Activated CD4-positive, alpha-beta memory T cell treated with anti-CD3 and anti-CD28 coated beads, Interleukin-2, amount 10 ng/mL, durations not matched to agents 7 days and 5 days (primary cell): Measurements from ENCODE around the gene NAP1L4. TPM values are rescaled to one million over a fixed set of nuclear protein-coding genes. Genes with fewer than 3 reads are reported as not detected.

ENCODE experiments used
- CTCF ChIA-PET: fragments of 350-600 bp; sonication (Branson Sonifier 250); formaldehyde crosslinking; loops from one replicate; lab custom pipeline; 2021; ENCODE audit warnings: antibody characterized with exemption, inconsistent platforms; lab: Charles Lee
- POLR2A ChIA-PET: fragments of 350-600 bp; sonication (Branson Sonifier 250); formaldehyde crosslinking; loops from one replicate; lab custom pipeline; 2021; ENCODE audit warnings: antibody characterized with exemption; lab: Charles Lee
- DNase-seq: peaks from one replicate; pipeline ENCODE4 v3.0.0-alpha.2; 2020
- H3K27ac Mint-ChIP-seq: one replicate; pipeline ENCODE4 v1.8.0; 2021; ENCODE audit warnings: mild to moderate bottlenecking, mixed read lengths
- H3K27me3 Mint-ChIP-seq: one replicate; pipeline ENCODE4 v1.8.0; 2021; ENCODE audit warnings: mixed read lengths
- H3K36me3 Mint-ChIP-seq: one replicate; pipeline ENCODE4 v1.8.0; 2021; ENCODE audit warnings: low read depth, mixed read lengths
- H3K4me1 Mint-ChIP-seq: one replicate; pipeline ENCODE4 v1.8.0; 2021; ENCODE audit warnings: mixed read lengths
- H3K4me3 Mint-ChIP-seq: one replicate; pipeline ENCODE4 v1.8.0; 2021; ENCODE audit warnings: mild to moderate bottlenecking, mixed read lengths
- H3K9me3 Mint-ChIP-seq: one replicate; pipeline ENCODE4 v1.8.0; 2021; ENCODE audit warnings: mixed read lengths
- total RNA-seq, 2 experiments: library from RNA; stranded (reverse); gene quantifications; one replicate each; pipeline ENCODE4 v1.2.3, GENCODE V29; 2021

NAP1L4 gene
- total RNA-seq, 2 experiments from 2014 or later = 299 to 314 TPM

- Mint-ChIP-seq H3K27ac (peak overlapping the region; percentile 38), H3K36me3 (peaks cover 71% of the 10 kb centered on the region), H3K4me3 (no peak overlapping the region), H3K4me1 (peaks cover 37% of the 10 kb centered on the region), H3K9me3 (no peaks in the 10 kb centered on the region), H3K27me3 (no peaks in the 10 kb centered on the region)
- POLR2A ChIA-PET = interaction anchor here (0.6 to 3.2 kb wide), 10 partner anchors 11 to 62 kb away, joined by 3 to 23 read pairs (median 6); partner anchors contain the start of gene NAP1L4
- peak; percentile 53 for DNase-seq
- CTCF ChIA-PET = interaction anchor here (0.6 to 4.3 kb wide), 18 partner anchors 9 to 498 kb away, joined by 3 to 50 read pairs (median 6); partner anchors contain the start of gene NAP1L4
Measured at GRCh38 chr11:2975594-2975993, 16.5 kb downstream of the NAP1L4 start.

GRCh38 chr11:2974272-2974671 lies 17.9 kb downstream of the NAP1L4 start:
- no peak for DNase-seq
- CTCF ChIA-PET = interaction anchor here (0.7 to 4.3 kb wide), 12 partner anchors 11 to 821 kb away, joined by 3 to 50 read pairs (median 9); no protein-coding TSS in a partner anchor
- POLR2A ChIA-PET = interaction anchor here (1.2 to 3.2 kb wide), 5 partner anchors 9 to 40 kb away, joined by 3 to 23 read pairs (median 8); no protein-coding TSS in a partner anchor
- H3K4me3 Mint-ChIP-seq = no peak overlapping the region
- H3K4me1 Mint-ChIP-seq = peaks cover 35% of the 10 kb centered on the region
- H3K27ac Mint-ChIP-seq = peak overlapping the region; percentile 23
- H3K9me3 Mint-ChIP-seq = no peaks in the 10 kb centered on the region
- H3K27me3 Mint-ChIP-seq = no peaks in the 10 kb centered on the region
- peaks cover 82% of the 10 kb centered on the region for H3K36me3 Mint-ChIP-seq

- DNase-seq = no peak
- Mint-ChIP-seq H3K36me3 (peaks cover 89% of the 10 kb centered on the region), H3K4me1 (peaks cover 23% of the 10 kb centered on the region), H3K9me3 (no peaks in the 10 kb centered on the region), H3K4me3 (no peak overlapping the region), H3K27ac (no peak overlapping the region), H3K27me3 (no peaks in the 10 kb centered on the region)
- ChIA-PET CTCF (interaction anchor here (1.0 kb wide), 1 partner anchor 123 kb away, joined by 3 read pairs; no protein-coding TSS in a partner anchor), POLR2A (interaction anchor here (0.8 to 2.9 kb wide), 6 partner anchors 9 to 29 kb away, joined by 3 to 10 read pairs (median 4); partner anchors contain the start of gene NAP1L4)
Measured at GRCh38 chr11:2968341-2968900, 23.7 kb downstream of the NAP1L4 start.

- H3K4me3 Mint-ChIP-seq = no peak overlapping the region
- POLR2A ChIA-PET = interaction anchor here (1.1 to 1.2 kb wide), 2 partner anchors 9 kb away, joined by 3 to 4 read pairs; no protein-coding TSS in a partner anchor
- peaks cover 34% of the 10 kb centered on the region for H3K4me1 Mint-ChIP-seq
- no peak overlapping the region for H3K27ac Mint-ChIP-seq
- CTCF ChIA-PET = no interaction called here
- no peaks in the 10 kb centered on the region for H3K27me3 Mint-ChIP-seq
- H3K9me3 Mint-ChIP-seq = no peaks in the 10 kb centered on the region
- H3K36me3 Mint-ChIP-seq = peaks cover 93% of the 10 kb centered on the region
- no peak for DNase-seq
Measured at GRCh38 chr11:2964782-2965181, 27.3 kb downstream of the NAP1L4 start.

GRCh38 chr11:2963761-2964160 lies 28.4 kb downstream of the NAP1L4 start:
- no peaks in the 10 kb centered on the region for H3K9me3 Mint-ChIP-seq
- no peak overlapping the region for H3K4me3 Mint-ChIP-seq
- CTCF ChIA-PET = interaction anchor here (0.6 to 1.2 kb wide), 2 partner anchors 11 to 74 kb away, joined by 3 read pairs; no protein-coding TSS in a partner anchor
- H3K4me1 Mint-ChIP-seq = peaks cover 34% of the 10 kb centered on the region
- no peak overlapping the region for H3K27ac Mint-ChIP-seq
- POLR2A ChIA-PET = interaction anchor here (2.1 kb wide), 1 partner anchor 11 kb away, joined by 7 read pairs; no protein-coding TSS in a partner anchor
- no peaks in the 10 kb centered on the region for H3K27me3 Mint-ChIP-seq
- H3K36me3 Mint-ChIP-seq = peaks cover 95% of the 10 kb centered on the region
- no peak for DNase-seq

GRCh38 chr11:2963112-2963754 lies 28.9 kb downstream of the NAP1L4 start:
- Mint-ChIP-seq H3K4me3 (no peak overlapping the region), H3K9me3 (no peaks in the 10 kb centered on the region), H3K27ac (peak overlapping the region; percentile 29), H3K36me3 (peaks cover 95% of the 10 kb centered on the region), H3K27me3 (no peaks in the 10 kb centered on the region), H3K4me1 (peaks cover 34% of the 10 kb centered on the region)
- CTCF ChIA-PET = interaction anchor here (0.6 to 1.2 kb wide), 3 partner anchors 12 to 74 kb away, joined by 3 read pairs; no protein-coding TSS in a partner anchor
- POLR2A ChIA-PET = interaction anchor here (2.1 kb wide), 1 partner anchor 10 kb away, joined by 7 read pairs; no protein-coding TSS in a partner anchor
- no peak for DNase-seq

GRCh38 chr11:2961080-2961479 lies 31.0 kb downstream of the NAP1L4 start:
- Mint-ChIP-seq H3K9me3 (no peaks in the 10 kb centered on the region), H3K36me3 (peaks cover 96% of the 10 kb centered on the region), H3K27ac (peak overlapping the region; percentile 52), H3K4me1 (peaks cover 29% of the 10 kb centered on the region), H3K4me3 (no peak overlapping the region), H3K27me3 (no peaks in the 10 kb centered on the region)
- no peak for DNase-seq
- POLR2A ChIA-PET = interaction anchor here (2.2 to 2.8 kb wide), 2 partner anchors 11 to 14 kb away, joined by 6 to 10 read pairs; no protein-coding TSS in a partner anchor
- CTCF ChIA-PET = interaction anchor here (0.7 kb wide), 1 partner anchor 14 kb away, joined by 3 read pairs; no protein-coding TSS in a partner anchor

- H3K4me3 Mint-ChIP-seq = no peak overlapping the region
- ChIA-PET CTCF (interaction anchor here (1.0 kb wide), 1 partner anchor 14 kb away, joined by 3 read pairs; no protein-coding TSS in a partner anchor), POLR2A (interaction anchor here (0.7 to 2.8 kb wide), 3 partner anchors 8 to 18 kb away, joined by 3 to 10 read pairs (median 3); no protein-coding TSS in a partner anchor)
- no peak for DNase-seq
- H3K9me3 Mint-ChIP-seq = no peaks in the 10 kb centered on the region
- peaks cover 32% of the 10 kb centered on the region for H3K4me1 Mint-ChIP-seq
- H3K36me3 Mint-ChIP-seq = peaks cover 95% of the 10 kb centered on the region
- H3K27ac Mint-ChIP-seq = no peak overlapping the region
- no peaks in the 10 kb centered on the region for H3K27me3 Mint-ChIP-seq
Measured at GRCh38 chr11:2960139-2960538, 32.0 kb downstream of the NAP1L4 start.

GRCh38 chr11:2958251-2958650 lies 33.9 kb downstream of the NAP1L4 start:
- peaks cover 26% of the 10 kb centered on the region for H3K4me1 Mint-ChIP-seq
- peaks cover 94% of the 10 kb centered on the region for H3K36me3 Mint-ChIP-seq
- no peaks in the 10 kb centered on the region for H3K27me3 Mint-ChIP-seq
- POLR2A ChIA-PET = interaction anchor here (1.1 to 1.2 kb wide), 2 partner anchors 17 to 31 kb away, joined by 3 read pairs; no protein-coding TSS in a partner anchor
- H3K4me3 Mint-ChIP-seq = no peak overlapping the region
- no peak for DNase-seq
- H3K9me3 Mint-ChIP-seq = no peaks in the 10 kb centered on the region
- H3K27ac Mint-ChIP-seq = no peak overlapping the region
- CTCF ChIA-PET = no interaction called here

- Mint-ChIP-seq H3K36me3 (peaks cover 94% of the 10 kb centered on the region), H3K4me3 (no peak overlapping the region)
- CTCF ChIA-PET = interaction anchor here (1.5 to 2.7 kb wide), 3 partner anchors 19 to 81 kb away, joined by 5 to 14 read pairs (median 7); partner anchors contain the start of gene PHLDA2
Measured at GRCh38 chr11:2955906-2956476, 36.1 kb downstream of the NAP1L4 start.

GRCh38 chr11:2954263-2954662 lies 37.9 kb downstream of the NAP1L4 start:
- H3K4me3 Mint-ChIP-seq = no peak overlapping the region
- H3K4me1 Mint-ChIP-seq = peaks cover 48% of the 10 kb centered on the region
- CTCF ChIA-PET = interaction anchor here (1.5 to 2.1 kb wide), 2 partner anchors 21 to 61 kb away, joined by 3 to 14 read pairs; no protein-coding TSS in a partner anchor
- POLR2A ChIA-PET = interaction anchor here (1.0 to 3.7 kb wide), 5 partner anchors 9 to 28 kb away, joined by 4 to 17 read pairs (median 7); no protein-coding TSS in a partner anchor
- H3K36me3 Mint-ChIP-seq = peaks cover 94% of the 10 kb centered on the region
- no peaks in the 10 kb centered on the region for H3K27me3 Mint-ChIP-seq
- no peaks in the 10 kb centered on the region for H3K9me3 Mint-ChIP-seq
- DNase-seq = no peak
- no peak overlapping the region for H3K27ac Mint-ChIP-seq

More at GRCh38 chr11:2955906-2956476, 36.1 kb downstream of the NAP1L4 start:
- Mint-ChIP-seq H3K4me1 (peaks cover 38% of the 10 kb centered on the region), H3K27me3 (no peaks in the 10 kb centered on the region), H3K27ac (peak overlapping the region; percentile 54), H3K9me3 (no peaks in the 10 kb centered on the region)
- POLR2A ChIA-PET = interaction anchor here (1.1 to 1.4 kb wide), 5 partner anchors 9 to 36 kb away, joined by 3 to 4 read pairs (median 4); partner anchors contain the start of gene NAP1L4
- no peak for DNase-seq

- Mint-ChIP-seq H3K9me3 (no peaks in the 10 kb centered on the region), H3K27me3 (no peaks in the 10 kb centered on the region), H3K4me1 (peaks cover 62% of the 10 kb centered on the region), H3K27ac (peak overlapping the region; percentile 72), H3K4me3 (no peak overlapping the region), H3K36me3 (peaks cover 95% of the 10 kb centered on the region)
- no peak for DNase-seq
- ChIA-PET POLR2A (interaction anchor here (0.8 to 3.7 kb wide), 7 partner anchors 9 to 70 kb away, joined by 3 to 17 read pairs (median 4); no protein-coding TSS in a partner anchor), CTCF (interaction anchor here (2.1 kb wide), 1 partner anchor 23 kb away, joined by 14 read pairs; no protein-coding TSS in a partner anchor)
Measured at GRCh38 chr11:2952290-2952689, 39.8 kb downstream of the NAP1L4 start.
